Stimulated activated CD4-positive, alpha-beta T cell treated with anti-CD3 and anti-CD28 coated beads, Interleukin-2, amount 100 ng/mL, for 4 hours (primary cell): ENCODE measurements around the gene GRHL1.

Experiments used
- DNase-seq: peaks from one replicate; pipeline ENCODE4 v3.0.0-alpha.2; 2020; ENCODE audit warnings: low read depth

The GRHL1 gene

DNA sequence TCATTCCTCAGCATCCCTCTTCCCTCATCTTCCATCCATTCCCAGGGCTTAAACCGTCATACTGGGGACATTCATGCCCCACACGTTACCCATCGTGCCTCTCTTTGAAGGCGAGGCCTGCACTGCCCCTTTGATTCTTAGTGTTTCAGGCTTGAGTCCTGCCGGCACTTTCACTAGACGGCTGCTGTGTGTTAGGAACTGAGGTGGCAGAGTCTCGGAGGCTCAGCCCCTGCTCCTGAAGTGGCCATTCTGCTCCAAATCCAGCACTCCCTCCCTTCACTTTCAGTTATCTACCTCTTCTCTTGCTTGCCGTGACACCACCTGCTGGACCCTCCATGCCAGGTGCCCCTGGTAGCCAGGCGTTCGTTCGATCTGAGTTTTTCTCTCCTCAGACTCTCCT lies 43.0 kb downstream of the GRHL1 start:
- DNase-seq: no peak

DNA sequence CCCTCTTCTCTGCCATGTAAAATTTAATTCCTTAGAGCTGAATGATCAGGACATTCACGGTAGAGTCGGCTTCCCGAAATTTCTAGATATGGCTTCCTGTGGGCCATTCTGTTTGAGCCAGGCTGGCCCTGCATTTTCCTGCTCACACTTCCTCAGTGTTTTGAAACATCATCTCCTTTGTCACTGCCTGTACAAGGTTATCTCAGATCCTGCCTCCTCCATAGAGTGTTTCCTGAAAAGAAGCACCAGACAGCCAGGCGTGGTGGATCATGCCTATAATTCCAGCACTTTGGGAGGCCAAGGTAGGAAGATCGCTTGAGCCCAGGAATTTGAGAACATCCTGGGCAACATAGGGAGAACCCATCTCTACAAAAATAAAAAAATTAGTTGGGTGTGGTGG lies 43.6 kb downstream of the GRHL1 start:
- no peak for DNase-seq

DNA sequence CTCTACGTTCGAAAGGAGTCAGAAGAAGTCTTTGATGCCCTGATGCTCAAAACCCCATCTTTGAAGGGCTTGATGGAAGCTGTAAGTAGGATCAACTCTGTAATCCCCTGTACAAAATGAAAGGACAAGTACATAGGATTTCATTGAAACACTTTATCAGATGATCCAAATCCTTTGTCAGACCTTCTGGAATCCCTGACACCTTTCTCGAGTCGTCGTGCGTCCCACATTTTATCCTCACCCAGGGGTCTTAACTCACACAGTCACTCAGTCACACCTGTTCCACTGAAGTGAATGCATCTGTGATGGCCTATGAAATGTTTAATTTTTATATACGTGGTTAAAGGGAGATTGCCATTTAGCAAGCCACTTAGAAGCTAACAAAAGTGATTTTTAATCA lies 44.8 kb downstream of the GRHL1 start:
- DNase-seq: no peak

DNA sequence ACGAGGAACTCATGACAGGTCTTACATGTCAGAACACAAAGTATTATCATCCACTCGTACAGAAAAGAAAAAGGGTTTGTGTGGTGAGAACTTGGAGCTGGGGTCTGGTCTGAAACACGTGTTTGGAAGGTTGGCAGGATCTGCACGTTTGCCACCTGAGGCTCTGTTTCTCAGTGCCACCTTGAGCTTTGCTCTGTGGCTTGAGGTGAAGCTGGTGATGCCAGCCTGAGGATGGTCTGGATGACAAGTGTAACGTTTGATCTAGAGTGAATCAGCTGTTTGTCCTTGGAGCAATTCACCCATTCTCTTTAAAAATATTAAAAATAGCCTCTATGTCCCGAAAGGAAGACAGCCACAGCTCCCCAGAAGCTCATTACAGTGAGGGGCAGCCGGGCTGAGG lies 46.4 kb downstream of the GRHL1 start:
- no peak for DNase-seq

DNA sequence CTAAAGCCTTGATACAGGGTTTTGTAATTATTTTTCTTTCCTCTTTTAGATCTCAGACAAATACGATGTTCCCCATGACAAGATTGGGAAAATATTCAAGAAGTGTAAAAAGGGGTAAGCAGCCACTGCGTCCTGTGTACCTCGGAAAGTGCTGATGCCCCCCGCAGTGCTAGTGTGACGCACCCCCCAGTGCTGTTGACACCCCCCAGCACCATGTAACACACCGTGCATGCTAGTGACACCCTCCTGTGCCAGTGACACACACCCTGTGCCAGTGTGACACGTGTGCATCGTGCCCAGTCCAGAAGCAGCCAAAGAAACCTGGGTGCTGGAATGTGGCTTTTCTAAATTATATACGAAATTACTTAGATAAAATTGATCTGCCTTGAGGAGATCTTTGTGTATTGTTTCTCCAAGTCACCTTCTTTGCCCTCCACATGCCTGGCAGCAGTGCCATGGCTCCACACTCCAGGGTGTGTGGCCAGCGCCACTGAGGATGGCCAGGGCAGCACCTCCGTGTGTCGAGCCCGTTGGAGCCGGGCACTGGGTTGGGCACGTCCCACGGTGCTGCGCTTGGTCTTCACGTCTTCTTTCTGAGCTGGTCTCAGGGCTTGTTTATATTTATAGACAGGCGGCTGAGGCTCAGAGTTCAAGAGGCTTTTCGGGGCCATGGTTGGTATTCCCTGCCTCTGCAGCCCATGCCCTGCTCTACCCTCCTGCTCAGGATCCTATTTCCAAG lies 47.6 kb downstream of the GRHL1 start:
- DNase-seq: no peak

DNA sequence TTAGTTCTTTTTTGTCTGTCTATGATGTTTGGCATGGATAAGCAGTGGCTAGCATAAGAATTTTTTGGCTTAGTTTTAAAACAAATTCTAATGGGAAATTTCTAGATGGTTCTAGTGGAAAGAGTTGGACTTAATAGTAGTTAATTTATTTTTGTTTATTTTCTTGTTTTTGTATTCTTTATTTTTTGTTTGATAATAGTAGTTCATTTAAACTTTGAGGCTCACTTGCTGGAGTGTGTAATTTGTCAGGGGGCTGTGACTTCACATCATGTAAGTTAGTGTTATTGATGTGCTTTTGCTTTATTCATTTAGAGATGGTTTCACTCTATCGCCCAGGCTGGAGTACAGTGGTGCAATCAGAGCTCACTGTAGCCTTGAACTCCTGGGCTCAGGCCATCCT lies 48.2 kb downstream of the GRHL1 start:
- DNase-seq: no peak

DNA sequence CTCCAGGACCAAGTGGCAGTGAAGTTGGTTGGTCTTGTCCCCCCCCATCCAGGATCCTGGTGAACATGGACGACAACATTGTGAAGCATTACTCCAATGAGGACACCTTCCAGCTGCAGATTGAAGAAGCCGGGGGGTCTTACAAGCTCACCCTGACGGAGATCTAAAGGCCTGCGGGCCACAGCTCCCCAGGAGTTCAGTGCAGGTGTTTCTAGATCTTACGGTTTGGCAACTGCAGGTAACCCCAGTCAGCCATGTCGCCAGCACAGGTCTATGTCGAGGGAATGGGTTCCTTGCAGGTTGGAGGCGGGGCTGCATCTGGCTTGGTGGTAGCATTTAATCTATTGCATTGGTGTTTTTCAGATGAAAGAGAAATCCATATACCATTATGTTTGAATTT lies 49.0 kb downstream of the GRHL1 start:
- DNase-seq: no peak

DNA sequence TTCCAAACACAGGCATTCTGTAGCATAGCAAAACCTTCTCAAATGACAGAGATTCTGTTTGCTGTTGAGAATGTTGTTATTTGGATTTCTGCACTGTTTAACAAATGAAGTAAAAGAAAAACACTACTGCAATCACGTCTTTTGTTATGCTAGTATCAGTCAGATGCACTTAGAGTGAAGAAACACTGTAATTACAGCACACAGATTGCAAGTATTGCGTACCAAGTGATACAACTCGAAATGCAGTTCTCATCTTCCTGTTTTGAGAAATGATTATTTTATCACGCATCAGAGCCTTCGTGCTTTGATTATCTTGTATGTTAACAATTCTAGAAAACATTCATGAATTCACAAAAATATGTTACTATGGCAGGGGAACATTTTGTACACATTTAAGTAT lies 50.1 kb downstream of the GRHL1 start:
- DNase-seq: no peak

DNA sequence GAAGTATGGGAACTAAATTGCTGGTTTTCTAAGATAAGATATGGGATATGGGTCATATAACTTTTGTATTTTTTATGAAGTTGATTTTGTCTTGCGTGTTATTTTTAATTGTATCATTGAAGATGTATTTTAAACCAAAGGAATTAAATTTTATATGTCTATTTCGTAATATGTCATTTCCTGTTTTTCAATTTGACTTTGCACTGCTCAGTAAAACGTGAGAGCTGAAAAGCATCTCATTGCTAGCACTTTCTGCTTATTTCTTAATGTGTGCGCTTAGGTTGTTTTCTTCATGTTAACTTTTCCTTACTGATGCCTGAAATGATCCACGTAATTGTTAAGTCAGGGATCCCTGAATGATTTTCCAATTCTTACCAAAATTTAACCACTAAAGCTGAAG lies 50.6 kb downstream of the GRHL1 start:
- no peak for DNase-seq

DNA sequence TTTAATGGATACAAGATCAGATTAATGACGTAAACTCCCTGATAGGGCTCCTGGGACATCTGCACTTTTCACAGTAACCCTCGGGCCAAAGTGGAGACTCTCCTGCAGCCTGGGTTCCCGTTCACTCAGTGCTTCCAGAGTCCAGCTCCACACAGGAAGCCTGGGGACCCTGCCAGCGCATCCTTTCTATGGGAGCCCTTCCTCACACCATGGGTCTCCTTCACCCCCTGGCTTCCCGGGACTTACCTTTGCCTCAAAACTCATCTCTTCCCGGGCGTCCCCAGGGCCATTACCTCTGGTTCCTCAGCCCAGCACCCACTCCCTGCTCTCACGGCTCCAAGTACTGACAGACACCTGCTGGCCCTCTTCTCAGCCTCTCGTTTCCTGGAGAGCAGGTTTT lies 51.2 kb downstream of the GRHL1 start:
- no peak for DNase-seq

DNA sequence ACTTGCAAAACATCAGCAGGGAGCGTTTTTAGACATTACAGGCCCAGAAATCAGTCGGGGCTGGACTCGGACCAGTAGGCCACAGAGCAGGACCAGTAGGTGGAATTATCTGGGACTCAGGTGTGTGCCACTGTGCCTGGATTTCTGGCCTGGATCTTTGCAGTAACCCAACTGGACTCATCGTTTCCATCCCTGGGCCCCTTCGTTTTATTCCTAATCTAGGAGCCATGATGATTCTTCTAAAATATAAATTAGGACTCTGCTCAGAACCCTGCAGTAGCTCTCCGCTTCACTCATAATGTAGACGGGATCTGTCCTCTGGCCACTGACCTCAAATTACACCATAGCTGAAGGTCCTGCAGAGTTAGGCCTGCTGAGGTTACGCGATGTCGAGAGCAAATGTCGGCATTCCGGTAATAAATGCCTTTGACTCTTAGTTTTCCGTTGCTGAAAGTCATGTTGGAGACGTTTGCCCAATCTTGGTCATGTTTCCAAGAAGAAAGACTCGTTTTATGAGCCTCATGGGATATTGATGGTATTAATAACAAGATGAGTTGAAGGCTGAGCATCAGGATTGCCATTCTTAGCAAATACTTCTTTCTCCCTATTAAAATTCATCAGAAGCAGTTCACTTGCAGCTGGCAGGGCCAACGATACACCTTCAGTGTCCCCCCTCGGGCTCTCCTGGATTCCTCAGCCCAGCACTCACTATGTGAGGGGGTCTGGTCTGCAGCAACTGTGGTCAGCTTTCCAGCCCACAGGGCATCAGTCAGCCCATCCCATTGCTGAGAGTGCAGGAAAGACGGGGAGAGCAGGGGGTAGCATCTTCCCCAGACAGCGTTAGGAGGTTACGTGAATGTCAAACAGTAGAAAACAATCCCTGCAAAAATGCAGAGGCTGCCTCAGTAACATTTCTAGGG lies 52.0 kb downstream of the GRHL1 start:
- no peak for DNase-seq

DNA sequence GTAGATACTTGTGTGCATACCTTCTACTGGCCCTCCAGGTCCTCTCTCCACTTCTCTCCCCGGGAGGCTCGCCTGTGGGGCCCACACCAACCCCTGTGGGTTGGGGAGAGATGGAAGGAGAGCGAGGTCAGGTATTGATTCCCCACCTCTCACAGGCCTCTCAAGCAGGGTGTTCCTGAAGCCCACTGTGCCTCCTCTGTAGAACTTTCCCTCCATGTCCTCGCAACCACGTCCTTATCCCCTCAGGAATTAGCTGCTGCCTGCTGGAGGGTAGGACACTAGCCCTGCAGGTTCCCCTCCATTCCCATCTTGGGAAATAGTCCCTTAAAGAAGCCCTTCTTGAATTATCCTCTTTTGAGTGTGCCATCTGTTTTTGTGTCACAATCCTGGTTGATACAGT lies 52.9 kb downstream of the GRHL1 start:
- no peak for DNase-seq

DNA sequence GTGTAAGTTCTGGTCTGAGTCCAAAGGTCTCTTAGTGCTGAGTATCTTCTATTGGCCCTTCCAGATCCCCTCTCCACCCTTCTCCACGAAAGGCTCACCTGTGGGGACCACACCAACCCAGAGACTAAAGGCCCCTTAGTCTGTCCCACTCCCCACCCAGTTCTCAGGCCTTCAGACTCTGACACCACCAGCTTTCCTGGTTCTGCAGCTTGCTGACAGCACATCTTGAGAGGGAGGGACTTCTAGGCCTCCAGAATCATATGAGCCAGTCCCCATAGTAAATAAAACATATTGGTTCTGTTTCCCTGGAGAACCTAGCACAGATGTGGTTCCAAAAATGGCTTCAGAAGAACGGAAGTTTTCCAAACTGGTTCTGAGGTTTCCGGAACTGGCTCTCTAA lies 53.3 kb downstream of the GRHL1 start:
- DNase-seq: no peak

DNA sequence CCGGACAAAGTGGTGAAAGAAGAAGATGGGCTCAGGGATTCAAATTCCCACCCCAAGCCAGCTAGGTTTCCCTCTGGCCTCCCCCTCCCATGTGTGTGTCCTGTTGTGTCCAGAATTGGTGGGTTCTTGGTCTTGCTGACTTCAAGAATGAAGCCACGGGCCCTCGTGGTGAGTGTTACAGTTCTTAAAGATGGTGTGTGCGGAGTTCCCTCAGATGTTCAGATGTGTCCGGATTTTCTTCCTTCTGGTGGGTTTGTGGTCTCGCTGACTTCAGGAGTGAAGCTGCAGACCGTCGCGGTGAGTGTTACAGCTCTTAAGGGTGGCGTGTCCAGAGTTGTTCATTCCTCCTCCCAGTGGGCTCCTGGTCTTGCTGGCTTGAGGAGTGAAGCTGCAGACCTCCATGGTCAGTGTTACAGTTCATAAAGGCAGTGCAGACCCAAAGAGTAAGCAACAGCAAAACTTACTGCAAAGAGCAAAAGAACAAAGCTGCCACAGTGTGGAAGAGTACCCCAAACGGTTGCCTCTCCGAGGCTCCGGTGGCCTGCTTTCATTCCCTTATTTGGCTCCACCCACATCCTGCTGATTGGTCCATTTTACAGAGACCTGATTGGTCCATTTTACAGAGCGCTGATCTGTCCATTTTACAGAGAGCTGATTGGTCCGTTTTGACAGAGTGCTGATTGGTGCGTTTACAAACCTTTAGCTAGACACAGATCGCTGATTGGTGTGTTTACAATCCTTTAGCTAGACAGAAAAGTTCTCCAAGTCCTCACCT lies 54.2 kb downstream of the GRHL1 start:
- no peak for DNase-seq

DNA sequence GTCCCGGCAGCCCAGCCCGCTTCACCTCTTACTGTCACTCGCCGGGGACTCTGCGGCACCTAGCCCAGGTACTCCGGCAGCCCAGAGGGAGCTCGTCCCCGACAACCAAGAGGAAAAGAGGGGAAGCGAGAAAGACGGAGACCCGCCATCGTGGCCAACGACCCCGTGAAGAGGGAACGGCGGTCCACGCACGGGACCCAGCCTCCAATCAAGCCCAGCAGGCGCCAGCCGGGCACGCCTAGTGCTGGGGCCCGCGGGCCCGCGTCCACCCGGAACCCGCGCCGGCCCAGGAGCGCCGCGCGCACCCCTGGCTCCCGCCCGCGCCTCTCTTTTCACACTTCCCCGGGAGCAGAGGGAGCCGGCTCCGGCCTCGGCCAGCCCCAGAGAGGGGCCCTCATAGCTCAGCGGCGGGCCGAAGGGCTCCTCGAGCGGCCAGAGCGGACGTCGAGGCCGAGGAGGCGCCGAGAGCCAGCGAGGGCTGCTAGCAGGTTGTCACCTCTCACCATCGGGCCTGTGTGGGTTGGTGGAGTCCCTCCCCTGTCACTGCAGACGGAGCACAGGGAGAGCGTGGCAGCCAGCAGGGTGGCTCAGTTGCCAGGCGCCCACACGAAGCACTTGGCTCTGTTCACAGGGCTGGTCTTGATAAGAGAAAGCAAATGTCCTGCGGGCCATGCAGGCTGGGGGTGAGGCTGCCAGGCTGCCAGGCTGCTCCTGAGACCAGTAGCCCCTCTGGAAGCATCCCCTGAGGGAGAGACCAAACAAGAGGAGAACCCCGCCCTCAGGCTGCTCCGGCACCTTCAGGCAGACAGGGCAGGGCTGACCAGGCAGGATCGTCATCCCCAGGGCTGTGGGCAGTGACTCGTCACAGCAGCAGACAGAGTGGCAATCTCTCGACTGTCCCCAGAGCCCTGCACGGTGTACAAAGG lies 55.0 kb downstream of the GRHL1 start:
- DNase-seq: no peak

DNA sequence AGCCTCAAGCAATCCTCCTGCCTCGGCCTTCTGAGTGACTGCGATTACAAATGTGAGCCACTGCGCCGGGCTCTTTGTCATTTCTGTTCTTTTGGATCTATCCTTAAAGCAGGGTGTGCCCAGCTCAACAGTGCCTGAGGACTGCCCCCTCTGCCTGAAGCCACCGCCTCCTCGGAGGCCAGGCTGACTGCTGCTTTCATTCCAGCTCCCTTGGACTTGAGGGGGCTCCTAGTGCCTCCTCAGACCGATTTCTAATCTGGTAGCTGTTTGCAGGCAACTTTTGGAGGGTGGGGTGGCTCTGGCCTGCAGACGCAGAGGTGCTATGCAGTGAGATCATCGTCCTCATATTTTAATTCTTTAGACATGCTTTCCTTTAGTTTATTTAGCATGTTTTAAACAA lies 55.9 kb downstream of the GRHL1 start:
- no peak for DNase-seq

DNA sequence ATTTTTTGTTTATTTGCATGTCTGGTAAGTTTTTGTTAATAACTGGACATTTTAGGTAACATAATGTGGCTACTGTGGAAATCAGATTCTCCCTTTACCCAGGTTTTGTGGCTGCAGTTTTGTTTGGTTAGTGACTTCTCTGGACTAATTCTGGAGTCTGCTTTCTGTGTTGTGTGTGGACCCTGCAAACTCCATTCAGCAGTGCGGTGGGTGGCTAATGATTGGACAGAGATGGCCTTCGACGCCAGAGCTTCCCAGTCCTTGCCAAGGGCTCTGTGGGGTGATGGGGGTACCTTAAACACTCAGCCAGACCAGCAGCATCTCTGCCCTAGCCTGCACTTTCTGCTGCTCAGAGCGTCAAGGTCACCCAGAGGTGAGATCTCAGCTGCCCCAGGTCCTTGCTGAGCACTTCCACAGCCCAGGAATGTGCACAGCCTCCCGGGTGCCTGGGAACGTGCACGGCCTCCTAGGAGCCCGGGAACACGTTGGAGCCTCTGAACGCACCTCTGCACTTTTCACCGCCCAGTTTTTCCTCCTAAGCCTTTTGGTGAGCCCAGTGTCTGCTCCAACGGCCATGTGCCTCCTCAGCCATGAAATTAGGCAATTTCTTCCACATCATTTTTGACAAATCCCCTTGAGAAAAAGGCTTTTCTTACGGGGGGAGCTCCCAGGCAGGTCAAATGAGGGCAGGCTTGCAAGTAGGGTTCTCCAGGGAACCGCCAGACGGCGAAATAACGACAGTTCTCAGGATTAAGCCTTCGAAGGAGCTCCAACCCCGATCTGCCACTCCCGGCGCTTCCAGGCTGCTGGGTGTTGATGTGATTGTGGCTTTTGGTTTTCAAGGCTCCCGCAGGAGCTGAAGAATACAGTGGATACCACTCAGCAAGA lies 56.7 kb downstream of the GRHL1 start:
- DNase-seq: no peak

DNA sequence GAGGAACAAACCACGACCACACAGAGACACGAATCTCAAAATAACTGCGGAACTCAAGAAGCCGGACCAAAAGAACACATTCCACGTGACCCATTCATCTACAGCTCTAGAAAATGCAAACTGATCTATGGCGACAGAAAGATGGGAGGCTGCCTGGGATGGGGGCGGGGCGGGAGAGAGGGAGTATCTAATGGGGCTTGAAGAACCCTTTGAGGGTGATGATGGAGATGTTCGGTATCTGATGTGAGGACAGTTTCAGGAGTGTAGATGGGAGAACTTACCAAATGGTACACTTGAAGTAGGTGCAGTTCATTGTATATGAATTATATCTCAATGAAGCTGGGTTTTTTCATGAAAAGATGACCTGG lies 57.3 kb downstream of the GRHL1 start:
- DNase-seq: no peak

DNA sequence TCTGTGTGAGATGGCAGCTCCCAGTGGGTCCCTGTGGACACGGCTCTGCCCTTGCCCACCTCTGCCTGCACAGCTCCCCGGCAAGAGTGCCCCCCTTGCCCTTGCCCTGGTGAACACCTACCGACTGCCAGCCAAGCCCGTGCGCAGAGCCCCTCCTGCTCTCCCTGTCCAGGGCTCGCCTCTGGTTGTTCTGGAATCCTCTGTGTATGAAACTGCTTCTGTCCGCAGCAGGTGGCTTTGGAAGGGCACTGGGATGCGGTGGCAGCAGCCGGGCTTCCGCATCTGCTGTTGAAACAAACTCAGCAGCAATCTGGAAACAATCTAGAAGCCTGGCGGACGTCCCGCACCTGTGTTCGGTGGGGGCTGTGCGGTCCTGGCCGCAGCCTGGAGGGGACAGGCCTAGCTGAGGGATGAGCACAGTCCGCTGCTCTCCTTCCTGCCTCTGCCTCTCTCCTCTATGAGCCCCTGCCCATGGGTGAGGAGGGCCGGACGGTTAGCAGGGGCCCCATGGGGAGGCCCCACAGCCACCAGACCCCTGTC lies 57.8 kb downstream of the GRHL1 start:
- DNase-seq: no peak
